H1 (cell line): Measurements from ENCODE around the gene ABHD11. TPM values are rescaled to one million over a fixed set of nuclear protein-coding genes. Genes with fewer than 3 reads are reported as not detected.

ENCODE experiments used
- CTCF ChIA-PET: fragments of 300-600 bp; sonication (Branson Sonifier 250); formaldehyde crosslinking; loops from one replicate; lab custom pipeline; 2021; ENCODE audit not compliant: partially characterized antibody; lab: Charles Lee
- POLR2A ChIA-PET: fragments of 300-600 bp; sonication (Branson Sonifier 250); formaldehyde crosslinking; loops from one replicate; lab custom pipeline; 2021; ENCODE audit warnings: inconsistent platforms; ENCODE audit not compliant: partially characterized antibody; lab: Charles Lee
- DNase-seq, 2 experiments: peaks; one replicate each; pipeline versions ENCODE4 v3.0.0 to v3.0.0-alpha.2; 2010 to 2022; ENCODE audit warnings: low spot score in 2 of 2, low read depth in 1 of 2, mixed read lengths in 1 of 2
- FAIRE-seq: peaks from 2 replicates; lab custom pipeline; 2011; peaks lifted over from hg19 to GRCh38; lab: Jason Lieb, UNC
- H2AFZ ChIP-seq: 2 replicates; pipeline ENCODE4 v1.8.1; 2012; ENCODE audit warnings: low read length, inconsistent platforms
- H2AK5ac ChIP-seq: 2 replicates; pipeline ENCODE4 v1.6.1; 2013; ENCODE audit warnings: low read depth, low read length
- H2BK120ac ChIP-seq: replicated peaks from 2 replicates; pipeline ENCODE3; 2013; ENCODE audit warnings: low read depth, low read length, inconsistent platforms
- H2BK12ac ChIP-seq: 2 replicates; pipeline ENCODE4 v1.6.1; 2013; ENCODE audit warnings: low read depth, low read length
- H2BK15ac ChIP-seq: 2 replicates; pipeline ENCODE4 v1.6.1; 2013; ENCODE audit warnings: low read length
- H2BK20ac ChIP-seq: 2 replicates; pipeline ENCODE4 v1.6.1; 2013; ENCODE audit warnings: low read length
- H2BK5ac ChIP-seq: 2 replicates; pipeline ENCODE4 v1.6.1; 2013; ENCODE audit warnings: low read depth, low read length
- H3K14ac ChIP-seq: 2 replicates; pipeline ENCODE4 v1.6.1; 2013; ENCODE audit warnings: inconsistent platforms; ENCODE audit not compliant: insufficient read length
- H3K18ac ChIP-seq: 2 replicates; pipeline ENCODE4 v1.6.1; 2013; ENCODE audit warnings: low read length; ENCODE audit errors: extremely low read depth
- H3K23ac ChIP-seq: 2 replicates; pipeline ENCODE4 v1.6.1; 2013; ENCODE audit warnings: inconsistent platforms; ENCODE audit not compliant: insufficient read length
- H3K23me2 ChIP-seq: 2 replicates; pipeline ENCODE4 v1.6.1; 2013; ENCODE audit warnings: low read depth, low read length
- H3K27ac ChIP-seq: 2 replicates; pipeline ENCODE4 v1.6.1; 2011; ENCODE audit warnings: low read depth, low read length, inconsistent platforms
- H3K27me3 ChIP-seq, 4 experiments: replicated peaks in 1 of 4; 1 replicate in 1 of 4; 2 replicates in 3 of 4; pipeline versions ENCODE4 v1.6.1 to v1.8.1; 2011 to 2013; ENCODE audit warnings: low read length in 3 of 4, mild to moderate bottlenecking in 3 of 4, inconsistent platforms in 2 of 4, mixed read lengths in 2 of 4, moderate library complexity in 1 of 4; ENCODE audit not compliant: control insufficient read depth in 3 of 4, insufficient read depth in 3 of 4; ENCODE audit errors: extremely low read depth in 1 of 4
- H3K36me3 ChIP-seq, 4 experiments: 2 replicates each; pipeline versions ENCODE4 v1.6.1 to v1.8.1; 2011 to 2013; ENCODE audit warnings: mild to moderate bottlenecking in 4 of 4, low read length in 3 of 4, moderate library complexity in 2 of 4, control low read depth in 1 of 4, inconsistent platforms in 1 of 4; ENCODE audit not compliant: insufficient read depth in 4 of 4, control insufficient read depth in 2 of 4
- H3K4ac ChIP-seq: replicated peaks from 2 replicates; pipeline ENCODE3; 2013; ENCODE audit warnings: low read length, low read depth, mixed read lengths, inconsistent platforms; ENCODE audit not compliant: insufficient read length
- H3K4me1 ChIP-seq, 4 experiments: replicated peaks in 1 of 4; 1 replicate in 1 of 4; 2 replicates in 3 of 4; pipeline versions ENCODE4 v1.6.1 to v1.8.1; 2011 to 2013; ENCODE audit warnings: low read length in 3 of 4, inconsistent platforms in 2 of 4, mixed read lengths in 1 of 4; ENCODE audit not compliant: insufficient read depth in 4 of 4, control insufficient read depth in 3 of 4
- H3K4me2 ChIP-seq, 2 experiments: 2 replicates each; pipeline versions ENCODE4 v1.6.1 to v1.8.1; 2011 to 2013; ENCODE audit warnings: low read depth in 2 of 2, low read length in 2 of 2, control low read depth in 1 of 2, inconsistent platforms in 1 of 2, mild to moderate bottlenecking in 1 of 2; ENCODE audit not compliant: insufficient read depth in 1 of 2
- H3K4me3 ChIP-seq, 4 experiments: fragments of 200-600, 300-600 bp in 1 of 4; sonication (generic), shearing (Covaris generic), sonication (Bioruptor Twin) in 1 of 4; 2 replicates each; pipeline versions ENCODE4 v1.5.1 to v1.8.1; 2011 to 2016; ENCODE audit warnings: low read length in 4 of 4, low read depth in 3 of 4, control low read depth in 2 of 4, inconsistent platforms in 2 of 4, mild to moderate bottlenecking in 2 of 4, mixed read lengths in 1 of 4, moderate library complexity in 1 of 4; ENCODE audit not compliant: insufficient read depth in 2 of 4; ENCODE audit errors: extremely low read depth in 1 of 4
- H3K56ac ChIP-seq: replicated peaks from 2 replicates; pipeline ENCODE3; 2013; ENCODE audit warnings: low read depth, mild to moderate bottlenecking, mixed read lengths, low read length, inconsistent platforms; ENCODE audit not compliant: insufficient read length
- H3K79me1 ChIP-seq: 2 replicates; pipeline ENCODE4 v1.6.1; 2013; ENCODE audit warnings: low read depth, low read length, control low read depth
- H3K79me2 ChIP-seq, 2 experiments: 2 replicates each; pipeline versions ENCODE4 v1.6.1 to v1.8.1; 2012 to 2013; ENCODE audit warnings: low read length in 2 of 2, mild to moderate bottlenecking in 2 of 2, inconsistent platforms in 1 of 2; ENCODE audit not compliant: insufficient read depth in 2 of 2, control insufficient read depth in 1 of 2
- H3K9ac ChIP-seq, 4 experiments: replicated peaks in 1 of 4; 1 replicate in 1 of 4; 2 replicates in 3 of 4; pipeline versions ENCODE4 v1.6.1 to v1.8.1; 2011 to 2013; ENCODE audit warnings: low read depth in 3 of 4, low read length in 3 of 4, control low read depth in 2 of 4, mild to moderate bottlenecking in 2 of 4, moderate library complexity in 2 of 4, inconsistent platforms in 1 of 4; ENCODE audit errors: extremely low read depth in 1 of 4
- H3K9me3 ChIP-seq, 2 experiments: 2 replicates each; pipeline versions ENCODE4 v1.6.1 to v1.8.1; 2012 to 2013; ENCODE audit warnings: mild to moderate bottlenecking in 2 of 2, moderate library complexity in 2 of 2, control low read depth in 1 of 2, inconsistent platforms in 1 of 2, low read depth in 1 of 2, low read length in 1 of 2, mixed read lengths in 1 of 2; ENCODE audit not compliant: insufficient read depth in 2 of 2
- H4K20me1 ChIP-seq, 2 experiments: replicated peaks in 1 of 2; 2 replicates each; pipeline versions ENCODE3 to v1.8.1; 2011 to 2013; ENCODE audit warnings: inconsistent platforms in 2 of 2, low read length in 2 of 2, mild to moderate bottlenecking in 1 of 2; ENCODE audit not compliant: insufficient read depth in 2 of 2, control insufficient read depth in 1 of 2
- H4K5ac ChIP-seq: 2 replicates; pipeline ENCODE4 v1.6.1; 2013; ENCODE audit warnings: low read length, low read depth, mixed read lengths, inconsistent platforms; ENCODE audit not compliant: insufficient read length
- H4K8ac ChIP-seq: 2 replicates; pipeline ENCODE4 v1.8.0; 2013; ENCODE audit warnings: mild to moderate bottlenecking, moderate library complexity, low read length, inconsistent platforms; ENCODE audit not compliant: insufficient read depth; ENCODE audit errors: extremely low read depth
- H4K91ac ChIP-seq: replicated peaks from 2 replicates; pipeline ENCODE3; 2013; ENCODE audit warnings: low read length, mixed read lengths, inconsistent platforms; ENCODE audit not compliant: insufficient read length
- CEBPB ChIP-seq: IDR thresholded peaks from 2 replicates; pipeline ENCODE4 v1.6.1; 2012; ENCODE audit warnings: low read depth, low read length
- SIRT6 ChIP-seq: IDR thresholded peaks from one replicate; pipeline ENCODE4 v1.7.1; 2012; ENCODE audit warnings: low read length, inconsistent platforms
- WGBS, 2 experiments: shearing (Covaris generic) in 1 of 2; methylation state at CpG; one replicate each; pipeline versions ENCODE4 v1.1.6 to v1.1.7; 2013 to 2015; ENCODE audit warnings: low lambda C conversion rate in 2 of 2, mixed read lengths in 2 of 2, inconsistent platforms in 1 of 2, low coverage in 1 of 2, missing lambda C conversion rate in 1 of 2; ENCODE audit not compliant: insufficient replicate concordance in 2 of 2, insufficient coverage in 1 of 2, insufficient read length in 1 of 2; ENCODE audit errors: extremely low coverage in 1 of 2, missing lambda C conversion rate in 1 of 2; 5-methylcytosine and 5-hydroxymethylcytosine counted together
- polyA plus RNA-seq, 7 experiments: library from polyadenylated mRNA; depleted of rRNA in 3 of 7; stranded (reverse) in 5 of 7; unstranded in 2 of 7; fragments of >200 nt in 5 of 7; fragments of 200-250 nt in 2 of 7; gene quantifications; 1 replicate in 5 of 7; 2 replicates in 1 of 7; 4 replicates in 1 of 7; pipeline versions ENCODE4 v1.2.1 to v1.2.3, GENCODE V29; 2011 to 2013; ENCODE audit warnings: missing spikeins in 2 of 7, mixed read lengths in 2 of 7
- total RNA-seq: library from RNA; stranded (reverse); fragmentation: NEBNext Ultra II Directional; extraction: Animal tissue kit (Norgen Biotek cat#: 25700); gene quantifications from 2 replicates; pipeline ENCODE4 v1.2.1, GENCODE V29; 2021

Gene ABHD11
- total and polyA plus RNA-seq, 2 of the 8 experiments (the other 6 are each of a cell fraction or from before 2014, with no cell fraction given) = 19.8 to 42.2 TPM

GRCh38 chr7:73719806-73720169 is 18.8 kb downstream of the ABHD11 start:
- H3K18ac ChIP-seq = no peak overlapping the region
- H2AK5ac ChIP-seq = no peak overlapping the region
- H3K23ac ChIP-seq = no peak overlapping the region
- H4K5ac ChIP-seq = no peak overlapping the region
- H2AFZ ChIP-seq = no peak overlapping the region
- H2BK15ac ChIP-seq = no peak overlapping the region
- H4K8ac ChIP-seq = no peak overlapping the region; the same call in 1 of the 2 replicates
- peaks cover 5% of the 10 kb centered on the region for H3K79me1 ChIP-seq
- peaks cover 3% of the 10 kb centered on the region; the same call in 1 of the 2 replicates for H3K23me2 ChIP-seq
- H2BK20ac ChIP-seq = no peak overlapping the region
- CTCF ChIA-PET = interaction anchor here (0.8 to 2.2 kb wide), 12 partner anchors 8 to 120 kb away, joined by 3 to 14 read pairs (median 4); partner anchors contain the start of gene VPS37D
- H3K4me3 ChIP-seq = peak overlapping the region; percentile 40 to 92 (median 48)
- no peak overlapping the region for H3K9ac ChIP-seq
- no peak overlapping the region for H2BK120ac ChIP-seq
- WGBS, 2 experiments = 16% methylated on average over 12 of the region's 16 CpGs; no CpG with 5 or more reads in 1 of the 2 experiments
- DNase-seq = no peak
- TF ChIP-seq SIRT6 = no peak
- TF ChIP-seq CEBPB = 0 out of 2 replicates have a peak, but pooled peaks have one; percentile 49
- TF ChIP-seq, all 59 proteins: peak for 1
- Histone ChIP-seq H2BK5ac (no peak overlapping the region), H3K4ac (no peak overlapping the region), H3K4me2 (peak overlapping the region; percentile 66 to 91), H4K91ac (no peak overlapping the region), H3K36me3 (no peaks in the 10 kb centered on the region), H3K9me3 (no peaks in the 10 kb centered on the region), H3K79me2 (no peaks in the 10 kb centered on the region), H3K4me1 (no peaks in the 10 kb centered on the region; a peak in 3 of 7 replicates), H3K14ac (no peak overlapping the region), H3K27ac (no peak overlapping the region), H3K56ac (no peak overlapping the region), H3K27me3 (peaks cover 0 to 18% (median 13%) of the 10 kb centered on the region in 4 experiments; a peak in 5 of 7 replicates), H4K20me1 (peaks cover 8 to 10% of the 10 kb centered on the region in 2 experiments), H2BK12ac (no peak overlapping the region)
- POLR2A ChIA-PET = interaction anchor here (0.9 to 1.5 kb wide), 9 partner anchors 9 to 141 kb away, joined by 3 to 7 read pairs (median 3); partner anchors contain the start of genes ABHD11 and TBL2
- no peak for FAIRE-seq
